ENCODE data around the gene HOGA1. TPM values are rescaled to one million over a fixed set of nuclear protein-coding genes. Genes with fewer than 3 reads are reported as not detected.

HOGA1 gene
- total and polyA plus RNA-seq, 2 of the 13 experiments (the other 11 are each of a cell fraction or from before 2014, with no cell fraction given) = 7.6 to 19.5 TPM

- TF ChIP-seq ZNF687 (CRISPR knock-in tag; IDR thresholded peaks at IDR 0.05) (peak; percentile 47), ZBTB49 (CRISPR knock-in tag; IDR thresholded peaks at IDR 0.05; ENCODE audit: borderline replicate concordance) (no peak)
Measured at GRCh38 chr10:97543025-97543546, 41.1 kb upstream of the HOGA1 start (continued).

- Histone ChIP-seq H3K9me3 (ENCODE audit: low read length) (no peaks in the 10 kb centered on the region), H3K4me2 (ENCODE audit: low read depth, low read length) (no peak overlapping the region), H3K9ac (ENCODE audit: insufficient read depth, low read depth, low read length) (no peak overlapping the region), H2AFZ (ENCODE audit: low read length) (no peak overlapping the region), H3K27ac (ENCODE audit: extremely low read length, insufficient read depth, low read length) (no peak overlapping the region), H3K79me2 (ENCODE audit: insufficient read depth, low read length) (no peaks in the 10 kb centered on the region), H4K20me1 (ENCODE audit: insufficient read depth, low read length) (no peaks in the 10 kb centered on the region), H3K27me3 (ENCODE audit: control insufficient read depth in 1 of 2, insufficient read depth in 2 of 2, low read length in 2 of 2) (no peaks in the 10 kb centered on the region), H3K36me3 (replicated peaks in 1 of 2; ENCODE audit: control insufficient read depth in 1 of 2, insufficient read depth in 2 of 2, low read length in 2 of 2) (no peaks in the 10 kb centered on the region), H3K4me3 (replicated peaks in 1 of 3; ENCODE audit: insufficient read depth in 1 of 3, low read depth in 2 of 3, low read length in 3 of 3) (no peak overlapping the region), H3K4me1 (ENCODE audit: insufficient read depth, low read length) (peaks cover 42% of the 10 kb centered on the region)
- ChIA-PET CTCF (ENCODE audit: low intra/inter-chr PET ratio, low total read pairs) (no interaction called here), POLR2A (no interaction called here)
- ATAC-seq = no peak
- 95% methylated on average over 18 of the region's 18 CpGs for WGBS (ENCODE audit: low lambda C conversion rate)
- in situ Hi-C loops (cut with HindIII; ENCODE audit: extremely low pct_ligation_motif_present, low pct_unique_long_range_greater_than_20kb) = no loop called here
- BruUV-seq (replicated peaks) = no TSS peak
- DNase-seq (ENCODE audit: low spot score) = no peak
- FAIRE-seq = no peak
- intact Hi-C loops (cut with micrococcal nuclease; ENCODE audit: unreplicated experiment) = no loop called here
- TF ChIP-seq ATF3 (CRISPR knock-in tag; IDR thresholded peaks at IDR 0.05) (no peak), ZFP62 (CRISPR knock-in tag; IDR thresholded peaks at IDR 0.05) (no peak), ZNF878 (CRISPR knock-in tag; IDR thresholded peaks at IDR 0.05) (no peak), ZNF468 (CRISPR knock-in tag; IDR thresholded peaks at IDR 0.05) (no peak), ZNF17 (CRISPR knock-in tag; IDR thresholded peaks at IDR 0.05) (no peak), ZNF557 (CRISPR knock-in tag; IDR thresholded peaks at IDR 0.05) (no peak), KDM5A (IDR thresholded peaks at IDR 0.05; ENCODE audit: borderline replicate concordance, low read length) (no peak), ZNF770 (CRISPR knock-in tag; IDR thresholded peaks at IDR 0.05) (no peak), DRAP1 (CRISPR knock-in tag; IDR thresholded peaks at IDR 0.05) (no peak), ZNF790 (CRISPR knock-in tag; IDR thresholded peaks at IDR 0.05; ENCODE audit: borderline replicate concordance) (no peak)
Measured at GRCh38 chr10:97546456-97547270, 37.5 kb upstream of the HOGA1 start.

Measured in HepG2 (cell line).